Heart left ventricle (tissue), 16 donors: ENCODE results near the gene CAMK2D. TPM values are rescaled to one million over a fixed set of nuclear protein-coding genes. Genes with fewer than 3 reads are reported as not detected.

ENCODE experiments used
- ATAC-seq, 4 donors: fragments of 200-7000 bp; cut with Tn5 transposase; one replicate each; pipeline ENCODE4 v1.9.1; 2020 to 2022; ENCODE audit warnings: moderate library complexity in 4 of 4, mild to moderate bottlenecking in 3 of 4, moderate number of reproducible peaks in 1 of 4
- DNase-seq, 5 donors: peaks; one replicate each; pipeline ENCODE4 v3.0.0-alpha.2; 2020
- H3K27ac ChIP-seq, 12 donors: fragments of 200-600 bp; sonication (generic) in 4 of 12; one replicate each; pipeline versions ENCODE4 v1.5.0 to v1.8.0; 2016 to 2022; ENCODE audit warnings: mild to moderate bottlenecking in 2 of 12
- H3K27me3 ChIP-seq, 9 donors: fragments of 200-600 bp; sonication (generic) in 2 of 9; one replicate each; pipeline versions ENCODE4 v1.5.1 to v1.8.0; 2016 to 2022; ENCODE audit warnings: mild to moderate bottlenecking in 3 of 9
- H3K36me3 ChIP-seq, 9 donors: fragments of 200-600 bp; sonication (generic) in 2 of 9; one replicate each; pipeline versions ENCODE4 v1.5.0 to v1.8.0; 2018 to 2022; ENCODE audit warnings: mild to moderate bottlenecking in 2 of 9
- H3K4me1 ChIP-seq, 12 donors: fragments of 200-600 bp; sonication (generic) in 4 of 12; one replicate each; pipeline versions ENCODE4 v1.5.0 to v1.8.0; 2016 to 2022; ENCODE audit warnings: mild to moderate bottlenecking in 3 of 12
- H3K4me3 ChIP-seq, 12 donors: fragments of 200-600 bp; sonication (generic) in 4 of 12; one replicate each; pipeline versions ENCODE4 v1.5.0 to v1.8.0; 2017 to 2022; ENCODE audit warnings: mild to moderate bottlenecking in 9 of 12, moderate library complexity in 4 of 12
- H3K9me3 ChIP-seq, 12 donors: fragments of 200-600 bp; sonication (generic) in 4 of 12; one replicate each; pipeline versions ENCODE4 v1.5.0 to v1.8.0; 2016 to 2022; ENCODE audit warnings: mild to moderate bottlenecking in 1 of 12
- CTCF ChIP-seq, 12 donors: fragments of 200-600 bp; sonication (generic) in 4 of 12; IDR thresholded peaks; one replicate each; pipeline versions ENCODE4 v1.5.0 to v1.8.0; 2018 to 2022; ENCODE audit warnings: antibody characterized with exemption in 12 of 12, mild to moderate bottlenecking in 5 of 12
- POLR2A ChIP-seq, 2 donors: fragments of 450-650 bp; IDR thresholded peaks; one replicate each; pipeline ENCODE4 v1.6.1; 2017; ENCODE audit warnings: antibody characterized with exemption in 2 of 2, mild to moderate bottlenecking in 2 of 2, moderate library complexity in 2 of 2
- WGBS, 4 donors: extraction: QIAGEN DNeasy Blood & Tissue Kit in 2 of 4; methylation state at CpG; one replicate each; pipeline versions ENCODE4 v1.1.5 to v1.1.7; 2013 to 2018; 5-methylcytosine and 5-hydroxymethylcytosine counted together
- intact Hi-C, 10 donors: fragments of 100-400 bp; cut with DNase I; formaldehyde crosslinking; loops; one replicate each; pipeline versions ENCODE4 v1.11.1 to v1.14.2; 2022
- polyA plus RNA-seq, 2 donors: library from polyadenylated mRNA; stranded (reverse); fragments of 200-250 nt; gene quantifications; one replicate each; pipeline ENCODE4 v1.2.3, GENCODE V29; 2013
- total RNA-seq, 9 donors: library from RNA; depleted of rRNA in 2 of 9; stranded (reverse); fragments of >200 nt in 2 of 9; fragmentation: NEBNext Ultra II Directional in 3 of 9; extraction: Animal tissue kit (Norgen Biotek cat#: 25700) in 3 of 9; gene quantifications; one replicate each; pipeline versions ENCODE4 v1.1.0 to v1.2.4, GENCODE V29; 2016 to 2023
- donor health status: ischemic (EF 13 %, LVEDD 7.1; RV severe dilation, severe dysfunction).
- donor health status: healthy with polysubstance abuse.
- donor health status: DM: no; HTN: yes; CAD: no.
- donor health status: DM: no; HTN: no; CAD: no.
- donor health status: ischemic (EF 25% LVEDD 6.9; RV normal size, moderate dysfunction).
- donor health status: ischemic (EF 25% LVEDD 5.7; RV mildly dilated, moderate dysfunction).
- donor health status: healthy.
- donor health status: DM: yes; HTN: yes; CAD: no.
- donor health status: ischemic (EF 35%, LVEDD 5.7; RV mildly dilated, moderate dysfunction).
- donor health status: nonischemic (EF 11% LVEDD 7.7; RV severe dilation, severe dysfunction).
- donor health status: DM: yes; HTN: yes; CAD: no.
- donor health status: PGD.
- donor health status: ischemic (EF 29% LVEDD 5.4; RV normal size, mild dysfunction).
- donor health status: nonischemic (EF 23%, LVEDD 6.1; RV moderate dilation, normal function).

CAMK2D gene
- total and polyA plus RNA-seq, 11 donors = 40.9 to 294 (median 215) TPM

- Histone ChIP-seq H3K27ac (peak overlapping the region; percentile 97 to 100 (median 99)), H3K4me1 (peaks cover 0 to 35% (median 8%) of the 10 kb centered on the region in 12 donors), H3K9me3 (no peaks in the 10 kb centered on the region), H3K36me3 (peaks cover 0 to 8% (median 0%) of the 10 kb centered on the region in 9 donors), H3K4me3 (peak overlapping the region; percentile 70 to 91 (median 88)), H3K27me3 (no peaks in the 10 kb centered on the region)
- TF ChIP-seq CTCF (IDR thresholded peaks at IDR 0.05) = peak in 1 of 12 donors; percentile 5
- peak; percentile 82 to 99 for TF ChIP-seq POLR2A (IDR thresholded peaks at IDR 0.05)
- peak; percentile 82 to 88 (median 85) for ATAC-seq
- peak; percentile 99 to 100 (median 99) for DNase-seq
- intact Hi-C loops = loop anchor here (2.0 to 10.0 kb wide), 16 partner anchors 75 to 622 kb away; no protein-coding TSS in a partner anchor
- WGBS, 4 donors = 0 to 1% (median 1%) methylated on average over 28 to 38 of the region's 38 CpGs
Measured at GRCh38 chr4:113762186-113763028, 869 bp upstream of the CAMK2D start.

GRCh38 chr4:113760795-113761619 is 531 bp downstream of the CAMK2D start:
- H3K9me3 ChIP-seq = no peaks in the 10 kb centered on the region
- H3K4me1 ChIP-seq = peaks cover 3 to 49% (median 18%) of the 10 kb centered on the region in 12 donors
- intact Hi-C loops = loop anchor here (1.0 to 10.0 kb wide), 21 partner anchors 74 to 624 kb away; no protein-coding TSS in a partner anchor
- TF ChIP-seq CTCF (IDR thresholded peaks at IDR 0.05) = no peak
- TF ChIP-seq POLR2A (IDR thresholded peaks at IDR 0.05) = peak in 1 of 2 donors; percentile 18
- WGBS, 4 donors = 0 to 1% (median 0%) methylated on average over 45 to 64 of the region's 64 CpGs
- H3K36me3 ChIP-seq = peaks cover 0 to 15% (median 3%) of the 10 kb centered on the region in 9 donors
- H3K4me3 ChIP-seq = peak overlapping the region; percentile 70 to 91 (median 88)
- H3K27ac ChIP-seq = peak overlapping the region; percentile 97 to 100 (median 99)
- H3K27me3 ChIP-seq = no peaks in the 10 kb centered on the region
- ATAC-seq (peak; percentile 25 to 80 (median 66)), DNase-seq (peak; percentile 84 to 92 (median 88))

- Histone ChIP-seq H3K27me3 (no peaks in the 10 kb centered on the region), H3K27ac (peak overlapping the region; percentile 97 to 100 (median 99)), H3K36me3 (peaks cover 0 to 15% (median 6%) of the 10 kb centered on the region in 9 donors), H3K4me1 (peaks cover 3 to 57% (median 20%) of the 10 kb centered on the region in 12 donors), H3K9me3 (no peaks in the 10 kb centered on the region), H3K4me3 (peak overlapping the region; percentile 70 to 91 (median 88))
- ATAC-seq (peak in 1 of 4 donors; percentile 3), DNase-seq (peak in 4 of 5 donors; percentile 28 to 63 (median 40))
- TF ChIP-seq POLR2A (IDR thresholded peaks at IDR 0.05) (no peak), CTCF (IDR thresholded peaks at IDR 0.05) (no peak)
- intact Hi-C loops = loop anchor here (2.0 to 10.0 kb wide), 20 partner anchors 73 to 625 kb away; no protein-coding TSS in a partner anchor
- 1 to 2% (median 1%) methylated on average over 21 to 22 of the region's 22 CpGs for WGBS, 4 donors
Measured at GRCh38 chr4:113760094-113760794, 1.3 kb downstream of the CAMK2D start.
